Stimulated activated naive B cell treated with anti-CD40 and anti-IgM and Interleukin-4, amounts not matched to agents 10 μg/mL and 1 μg/mL and 100 μg/mL, for 72 hours (primary cell): ENCODE data around the gene ARHGAP30.
A peak's percentile ranks its signal among the peaks of the same experiment; 100 is the strongest.
"Not testable (repeated sequence)": the region's sequence is repeated elsewhere in the genome, so short reads cannot be mapped to it uniquely, and the experiment has no call there.

Experiments
- ATAC-seq, 2 donors: fragments of 150-1000 bp; cut with Tn5 transposase; replicated peaks; 2 replicates each; pipeline ENCODE4 v1.10.0; 2021; ENCODE audit warnings: moderate library complexity in 1 of 2
- DNase-seq: peaks from one replicate; pipeline ENCODE4 v3.0.0; 2021
- H3K27ac Mint-ChIP-seq: one replicate; pipeline ENCODE4 v1.8.0; 2022; ENCODE audit warnings: mild to moderate bottlenecking, mixed read lengths
- H3K27me3 Mint-ChIP-seq, 2 donors: one replicate each; pipeline ENCODE4 v1.8.0; 2022; ENCODE audit warnings: mixed read lengths in 2 of 2
- H3K36me3 Mint-ChIP-seq, 2 donors: one replicate each; pipeline ENCODE4 v1.8.0; 2022; ENCODE audit warnings: mixed read lengths in 2 of 2, mild to moderate bottlenecking in 1 of 2
- H3K4me1 Mint-ChIP-seq, 2 donors: one replicate each; pipeline ENCODE4 v1.8.0; 2022; ENCODE audit warnings: mixed read lengths in 2 of 2, mild to moderate bottlenecking in 1 of 2
- H3K4me3 Mint-ChIP-seq, 2 donors: one replicate each; pipeline ENCODE4 v1.8.0; 2022; ENCODE audit warnings: mild to moderate bottlenecking in 2 of 2, mixed read lengths in 2 of 2, moderate library complexity in 1 of 2
- H3K9me3 Mint-ChIP-seq, 2 donors: one replicate each; pipeline ENCODE4 v1.8.0; 2022; ENCODE audit warnings: mixed read lengths in 2 of 2, mild to moderate bottlenecking in 1 of 2

The ARHGAP30 gene

DNA sequence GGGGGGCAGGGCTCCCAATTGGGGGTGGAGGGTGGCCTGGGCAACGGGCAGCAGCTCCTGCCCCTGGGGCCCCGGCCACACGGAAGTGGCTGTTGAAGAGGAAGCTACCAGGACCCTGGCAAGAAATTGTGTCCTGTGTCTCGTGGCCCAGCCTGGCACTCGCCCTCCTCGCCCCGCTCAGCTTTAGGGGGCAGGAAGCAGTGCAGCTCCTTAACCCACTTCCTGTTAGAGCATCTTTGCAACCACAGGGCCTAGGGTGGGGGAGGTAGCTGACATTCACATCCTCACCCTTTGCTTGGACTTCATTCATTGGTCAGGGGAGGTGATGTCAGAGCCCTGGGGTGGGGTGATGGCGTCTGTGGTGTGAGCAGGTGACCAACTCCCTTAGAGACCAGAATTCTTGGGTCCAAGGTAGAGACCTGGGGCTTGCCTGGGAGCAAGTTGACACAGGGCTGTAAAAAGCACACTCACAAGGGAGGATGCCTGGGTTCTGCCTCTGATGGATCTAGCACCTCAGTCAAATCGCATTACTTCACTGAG lies at the start of gene ARHGAP30:
Gene ARHGAP30 (minus strand): TSS at position 161 of the 540 bp plus-strand sequence. CDS start 267 bp downstream, outside the sequence.
- ATAC-seq: peak; percentile 89 to 90
- peaks cover 28 to 34% of the 10 kb centered on the region in 2 donors for H3K36me3 Mint-ChIP-seq
- peak; percentile 87 for DNase-seq
- peaks cover 30 to 58% of the 10 kb centered on the region in 2 donors for H3K4me1 Mint-ChIP-seq
- peak within 1 kb of the TSS; percentile 94 for H3K27ac Mint-ChIP-seq
- H3K27me3 Mint-ChIP-seq: no peaks in the 10 kb centered on the region
- peak within 1 kb of the TSS; percentile 90 to 97 for H3K4me3 Mint-ChIP-seq
- H3K9me3 Mint-ChIP-seq: no peaks in the 10 kb centered on the region

GRCh38 chr1:161117759-161118581 lies 48.3 kb upstream of the ARHGAP30 start, which contains the start of the genes NIT1 and PFDN2:
TSS of gene NIT1 (plus strand) at chr1:161118105. CDS start at chr1:161118177, 72 bp downstream.
TSS of gene PFDN2 (minus strand) at chr1:161118037. CDS start at chr1:161118026, 11 bp downstream.
- H3K4me3 Mint-ChIP-seq: peak within 1 kb of the TSS; percentile 95 to 98
- no peaks in the 10 kb centered on the region for H3K9me3 Mint-ChIP-seq
- H3K27me3 Mint-ChIP-seq: no peaks in the 10 kb centered on the region
- ATAC-seq: peak; percentile 85 to 88
- DNase-seq: peak; percentile 80
- H3K27ac Mint-ChIP-seq: peak within 1 kb of the TSS; percentile 95
- H3K36me3 Mint-ChIP-seq: peaks cover 22 to 50% of the 10 kb centered on the region in 2 donors
- peaks cover 45 to 83% of the 10 kb centered on the region in 2 donors for H3K4me1 Mint-ChIP-seq

DNA sequence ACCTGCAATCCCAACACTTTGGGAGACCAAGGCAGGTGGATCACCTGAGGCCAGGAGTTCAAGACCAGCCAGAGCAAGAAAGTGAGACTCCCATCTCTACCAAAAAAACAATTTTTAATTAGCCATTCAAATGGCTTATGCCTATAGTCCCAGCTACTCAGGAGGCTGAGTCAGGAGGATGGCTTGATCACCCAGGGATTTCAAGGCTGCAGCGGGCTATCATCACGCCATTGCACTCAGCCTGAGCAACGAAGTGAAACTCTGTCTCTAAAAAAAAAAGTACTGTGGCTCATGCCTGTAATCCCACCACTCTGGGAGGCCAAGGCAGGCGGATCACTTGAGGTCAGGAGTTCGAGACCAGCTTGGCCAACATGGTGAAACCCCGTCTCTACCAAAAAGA lies 46.3 kb upstream of the ARHGAP30 start:
- peak overlapping the region; percentile 56 for H3K27ac Mint-ChIP-seq
- DNase-seq, H3K27me3 Mint-ChIP-seq, ATAC-seq, H3K9me3 Mint-ChIP-seq: not testable (repeated sequence)
- H3K36me3 Mint-ChIP-seq: peaks cover 16 to 38% of the 10 kb centered on the region in 2 donors
- peaks cover 43 to 80% of the 10 kb centered on the region in 2 donors for H3K4me1 Mint-ChIP-seq
- H3K4me3 Mint-ChIP-seq: peak overlapping the region; percentile 95 to 98

- ATAC-seq (no peak), DNase-seq (no peak)
- peaks cover 40 to 74% of the 10 kb centered on the region in 2 donors for H3K4me1 Mint-ChIP-seq
- peak overlapping the region; percentile 28 for H3K27ac Mint-ChIP-seq
- peak overlapping the region in 1 of 2 donors; percentile 41 for H3K4me3 Mint-ChIP-seq
- no peaks in the 10 kb centered on the region for H3K27me3 Mint-ChIP-seq
- H3K9me3 Mint-ChIP-seq: no peaks in the 10 kb centered on the region
- peaks cover 16 to 33% of the 10 kb centered on the region in 2 donors for H3K36me3 Mint-ChIP-seq
Observed at GRCh38 chr1:161115132-161115711, 45.5 kb upstream of the ARHGAP30 start.

- H3K9me3 Mint-ChIP-seq: no peaks in the 10 kb centered on the region
- peaks cover 14 to 27% of the 10 kb centered on the region in 2 donors for H3K36me3 Mint-ChIP-seq
- H3K27me3 Mint-ChIP-seq: no peaks in the 10 kb centered on the region
- H3K4me3 Mint-ChIP-seq: peak overlapping the region in 1 of 2 donors; percentile 0
- peaks cover 35 to 68% of the 10 kb centered on the region in 2 donors for H3K4me1 Mint-ChIP-seq
- H3K27ac Mint-ChIP-seq: no peak overlapping the region
- no peak for DNase-seq
- ATAC-seq: no peak
Observed at GRCh38 chr1:161114556-161114955, 44.9 kb upstream of the ARHGAP30 start.

DNA sequence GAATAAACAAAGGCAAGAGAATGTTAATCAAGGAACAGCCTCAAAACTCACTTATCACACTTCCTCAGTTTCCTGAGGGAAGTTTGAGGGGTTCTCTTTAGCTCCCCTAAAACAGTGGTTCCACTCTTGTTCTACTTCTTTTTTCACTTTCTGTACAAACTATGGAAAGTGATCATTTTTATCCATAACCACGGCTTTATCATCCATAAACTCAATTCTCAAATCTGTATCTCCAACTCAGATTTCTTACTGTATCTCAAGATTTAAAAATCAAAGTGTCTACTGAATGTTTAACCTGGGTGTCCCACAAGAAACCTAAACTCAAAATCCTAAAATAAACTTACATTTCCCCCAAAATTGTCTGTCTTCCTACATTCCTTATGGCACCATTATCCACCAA lies 44.2 kb upstream of the ARHGAP30 start:
- Mint-ChIP-seq H3K27me3 (no peaks in the 10 kb centered on the region), H3K4me1 (peaks cover 29 to 64% of the 10 kb centered on the region in 2 donors), H3K4me3 (peak overlapping the region in 1 of 2 donors; percentile 0), H3K36me3 (peaks cover 13 to 26% of the 10 kb centered on the region in 2 donors), H3K27ac (peak overlapping the region; percentile 2), H3K9me3 (no peaks in the 10 kb centered on the region)
- ATAC-seq (no peak), DNase-seq (no peak)

- no peaks in the 10 kb centered on the region for H3K9me3 Mint-ChIP-seq
- H3K36me3 Mint-ChIP-seq: peaks cover 9 to 24% of the 10 kb centered on the region in 2 donors
- ATAC-seq (no peak), DNase-seq (no peak)
- H3K27me3 Mint-ChIP-seq: no peaks in the 10 kb centered on the region
- no peak overlapping the region for H3K27ac Mint-ChIP-seq
- peaks cover 28 to 57% of the 10 kb centered on the region in 2 donors for H3K4me1 Mint-ChIP-seq
- no peak overlapping the region for H3K4me3 Mint-ChIP-seq
Observed at GRCh38 chr1:161111527-161111926, 41.8 kb upstream of the ARHGAP30 start.

DNA sequence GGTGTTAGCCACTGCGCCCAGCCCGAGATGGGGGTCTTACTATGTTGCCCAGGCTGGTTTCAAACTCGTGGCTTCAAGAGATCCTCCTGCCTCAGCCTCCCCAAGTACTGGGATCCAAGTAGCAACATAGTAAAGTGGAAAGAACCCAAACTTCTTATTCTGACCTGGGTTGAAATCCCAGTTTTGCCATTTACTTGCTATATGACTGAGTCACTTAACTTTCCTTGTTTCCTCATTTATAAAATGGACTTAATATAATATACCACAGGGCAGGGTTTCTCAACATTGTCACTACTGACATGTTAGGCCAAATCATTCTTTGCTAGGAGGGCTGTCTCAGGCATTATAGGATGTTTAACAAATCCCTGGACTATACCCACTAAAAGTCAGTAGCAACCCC lies 41.4 kb upstream of the ARHGAP30 start:
- DNase-seq: no peak
- H3K36me3 Mint-ChIP-seq: peaks cover 9 to 28% of the 10 kb centered on the region in 2 donors
- no peaks in the 10 kb centered on the region for H3K27me3 Mint-ChIP-seq
- H3K4me1 Mint-ChIP-seq: peaks cover 30 to 57% of the 10 kb centered on the region in 2 donors
- H3K27ac Mint-ChIP-seq: no peak overlapping the region
- ATAC-seq: no peak
- no peaks in the 10 kb centered on the region for H3K9me3 Mint-ChIP-seq
- no peak overlapping the region for H3K4me3 Mint-ChIP-seq

DNA sequence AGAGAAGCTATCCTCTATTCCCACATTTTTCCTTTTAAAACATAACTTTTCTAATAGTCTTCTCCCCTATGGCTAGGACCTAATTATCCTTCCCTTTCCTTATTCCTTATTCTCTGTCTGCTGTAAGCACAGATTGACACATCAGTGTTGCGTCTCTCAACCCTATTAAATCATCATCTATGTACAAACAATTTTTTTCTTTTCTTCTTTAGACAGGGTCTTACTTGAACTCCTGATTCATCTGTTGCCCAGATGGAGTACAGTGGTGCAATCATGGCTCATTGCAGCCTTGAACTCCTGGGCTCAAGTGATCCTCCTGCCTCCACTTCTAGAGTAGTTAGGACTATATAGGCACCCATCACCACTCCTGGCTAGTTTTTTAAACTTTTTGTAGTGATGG lies 36.7 kb upstream of the ARHGAP30 start:
- DNase-seq: no peak
- H3K36me3 Mint-ChIP-seq: peaks cover 17 to 32% of the 10 kb centered on the region in 2 donors
- peaks cover 10 to 24% of the 10 kb centered on the region in 2 donors for H3K4me1 Mint-ChIP-seq
- peak overlapping the region; percentile 60 for H3K27ac Mint-ChIP-seq
- no peak for ATAC-seq
- no peaks in the 10 kb centered on the region for H3K27me3 Mint-ChIP-seq
- no peak overlapping the region for H3K4me3 Mint-ChIP-seq
- no peaks in the 10 kb centered on the region for H3K9me3 Mint-ChIP-seq

DNA sequence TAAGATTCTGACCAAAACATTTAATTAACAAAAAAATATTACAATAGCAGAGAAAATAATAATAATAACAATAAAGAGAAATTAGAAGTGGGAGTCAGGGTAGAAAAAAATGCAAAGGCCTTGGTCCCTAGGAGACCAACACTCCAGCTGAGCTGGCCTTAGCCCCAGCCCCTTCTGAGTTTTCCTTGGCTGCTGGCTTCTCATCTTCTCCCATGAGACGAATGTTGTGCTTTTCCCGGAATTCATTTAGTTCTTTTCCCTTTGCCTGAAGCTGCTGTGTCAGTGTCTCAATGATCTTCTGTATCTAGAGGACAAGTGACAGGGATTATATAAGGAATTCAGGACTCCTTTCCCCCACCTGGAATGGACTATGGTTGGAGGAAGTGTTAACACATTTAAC lies 30.9 kb upstream of the ARHGAP30 start:
- DNase-seq (no peak), ATAC-seq (no peak)
- Mint-ChIP-seq H3K27ac (no peak overlapping the region), H3K4me1 (peaks cover 37 to 52% of the 10 kb centered on the region in 2 donors), H3K9me3 (no peaks in the 10 kb centered on the region), H3K27me3 (no peaks in the 10 kb centered on the region), H3K4me3 (no peak overlapping the region), H3K36me3 (peaks cover 12 to 35% of the 10 kb centered on the region in 2 donors)

DNA sequence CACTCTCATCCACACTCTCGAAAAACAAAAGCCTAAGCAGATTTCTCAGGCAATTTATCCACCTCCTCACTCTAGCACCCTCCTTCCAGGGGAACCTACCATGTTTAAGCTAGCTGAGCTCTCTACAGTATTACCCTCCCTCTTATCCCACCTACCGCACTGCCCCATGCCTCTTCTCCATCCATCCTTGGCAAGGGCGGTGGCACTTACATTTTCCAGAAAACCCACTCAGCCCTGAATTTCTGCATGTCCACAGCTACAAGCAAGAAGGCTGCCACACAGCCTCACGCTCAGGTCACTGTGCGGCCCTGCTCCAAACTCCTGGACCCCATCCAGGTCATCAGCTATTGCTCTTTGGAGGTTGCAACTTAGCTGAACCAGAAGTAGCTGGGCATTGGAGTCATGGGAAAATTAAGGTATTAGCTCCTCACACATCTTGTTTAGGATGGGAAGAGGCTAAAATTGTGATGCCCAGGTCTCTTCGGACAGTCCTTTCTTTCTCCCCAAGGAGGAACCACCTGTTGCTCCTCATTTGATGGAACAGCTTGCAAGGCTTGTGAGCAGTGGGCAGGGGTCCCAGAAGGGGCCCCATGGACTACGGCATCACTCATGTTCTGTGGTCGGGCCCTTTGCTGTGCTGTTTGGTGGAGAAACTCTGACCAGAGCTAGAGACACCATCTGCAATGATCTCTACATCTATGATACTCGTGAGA lies 29.6 kb upstream of the ARHGAP30 start:
- peak overlapping the region; percentile 83 to 90 for H3K4me3 Mint-ChIP-seq
- ATAC-seq: no peak
- peak overlapping the region; percentile 67 for H3K27ac Mint-ChIP-seq
- DNase-seq: no peak
- H3K27me3 Mint-ChIP-seq: no peaks in the 10 kb centered on the region
- H3K4me1 Mint-ChIP-seq: peaks cover 42 to 58% of the 10 kb centered on the region in 2 donors
- no peaks in the 10 kb centered on the region for H3K9me3 Mint-ChIP-seq
- peaks cover 12 to 29% of the 10 kb centered on the region in 2 donors for H3K36me3 Mint-ChIP-seq

DNA sequence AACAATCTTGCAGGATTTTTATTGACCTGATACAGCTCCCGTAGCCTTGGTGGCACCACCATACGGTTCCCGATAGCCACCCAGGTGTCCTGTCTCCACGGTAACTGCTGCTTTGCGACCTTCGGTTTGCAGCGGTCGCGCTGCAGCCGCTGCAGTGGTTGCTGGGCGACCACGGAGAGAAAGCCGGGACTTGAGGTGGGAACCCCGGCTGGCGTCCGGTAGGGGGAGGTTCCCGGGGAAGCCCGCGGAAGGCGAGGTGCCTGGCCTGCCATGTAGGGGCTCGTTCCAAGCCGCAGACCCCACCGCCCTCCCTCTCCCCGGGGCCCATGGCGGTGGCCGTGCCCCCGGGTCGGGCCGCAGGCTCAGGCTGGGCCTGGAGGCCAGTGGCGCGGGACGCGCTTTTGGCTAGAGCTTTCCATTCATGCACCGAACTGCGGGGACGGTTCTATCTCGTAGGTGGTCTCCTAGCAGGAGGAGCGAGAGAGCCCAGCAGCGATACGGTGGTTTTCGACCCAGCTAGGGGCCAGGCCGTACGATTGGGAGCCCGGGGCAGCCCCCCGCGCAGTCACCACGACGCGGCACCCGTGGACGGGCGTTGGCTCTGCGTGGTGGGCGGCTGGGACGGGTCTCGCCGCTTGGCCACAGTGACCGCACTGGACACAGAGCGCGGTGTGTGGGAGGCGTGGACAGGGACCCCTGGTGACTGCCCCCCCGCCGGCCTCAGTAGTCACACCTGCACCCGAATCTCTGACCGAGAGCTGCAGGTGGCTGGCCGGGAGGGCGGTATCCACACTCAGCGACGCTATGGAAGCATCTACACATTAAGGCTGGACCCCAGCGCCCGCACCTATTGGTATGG lies 28.7 kb upstream of the ARHGAP30 start, which contains the start of gene KLHDC9:
Gene KLHDC9 (plus strand): TSS at position 152 of the 859 bp plus-strand sequence. CDS start 175 bp downstream, at position 327.
- no peaks in the 10 kb centered on the region for H3K27me3 Mint-ChIP-seq
- peak within 1 kb of the TSS; percentile 83 to 90 for H3K4me3 Mint-ChIP-seq
- H3K4me1 Mint-ChIP-seq: peaks cover 42 to 58% of the 10 kb centered on the region in 2 donors

DNA sequence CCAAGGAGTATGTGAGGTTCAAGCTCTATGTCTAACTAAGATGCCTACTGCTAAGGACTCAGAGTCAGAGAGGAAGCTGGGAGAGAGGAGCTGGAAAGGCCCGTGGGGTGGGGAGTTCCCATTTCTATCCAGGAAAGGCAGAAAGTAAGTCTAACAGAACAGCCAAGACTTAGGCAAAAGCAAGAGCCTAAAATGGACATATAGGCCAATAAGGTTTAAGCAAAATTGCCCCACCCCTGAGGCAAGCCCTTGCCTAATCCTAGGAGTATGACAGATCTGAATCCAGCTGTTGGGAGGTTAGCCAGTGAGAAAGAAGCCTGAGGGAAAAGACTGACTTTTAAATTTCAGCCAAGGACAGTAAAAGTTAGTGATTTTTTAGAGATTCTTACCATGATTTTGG lies 26.8 kb upstream of the ARHGAP30 start:
- Mint-ChIP-seq H3K36me3 (peaks cover 7 to 20% of the 10 kb centered on the region in 2 donors), H3K9me3 (no peaks in the 10 kb centered on the region), H3K4me1 (peaks cover 52 to 68% of the 10 kb centered on the region in 2 donors), H3K27me3 (no peaks in the 10 kb centered on the region), H3K4me3 (peak overlapping the region; percentile 36 to 63), H3K27ac (peak overlapping the region; percentile 89)
- ATAC-seq (peak in 1 of 2 donors; percentile 1), DNase-seq (no peak)

More for the DNA sequence above, 28.7 kb upstream of the ARHGAP30 start, which contains the start of gene KLHDC9:
- Mint-ChIP-seq H3K9me3 (no peaks in the 10 kb centered on the region), H3K27ac (peak within 1 kb of the TSS; percentile 95), H3K36me3 (peaks cover 12 to 26% of the 10 kb centered on the region in 2 donors)
- DNase-seq (peak; percentile 82), ATAC-seq (peak; percentile 76 to 82)
